ENCODE results near the gene SETBP1. TPM values are rescaled to one million over a fixed set of nuclear protein-coding genes. Genes with fewer than 3 reads are reported as not detected.

The SETBP1 gene
- total RNA-seq, 1 donor, result 16.2 TPM

GRCh38 chr18:44950685-44951195 is 270.1 kb downstream of the SETBP1 start:
- DNase-seq (ENCODE audit: low read depth in 2 of 3, low spot score in 2 of 3), result no peak

- DNase-seq (ENCODE audit: low read depth in 2 of 3, low spot score in 2 of 3), result no peak
These were observed 271.1 kb downstream of the SETBP1 start for GRCh38 chr18:44951748-44952147.

- no peak for DNase-seq (ENCODE audit: low read depth in 2 of 3, low spot score in 2 of 3)
These were observed 273.6 kb downstream of the SETBP1 start for GRCh38 chr18:44954257-44954656.

- no peak for DNase-seq (ENCODE audit: low read depth in 2 of 3, low spot score in 2 of 3)
These were observed 275.1 kb downstream of the SETBP1 start for GRCh38 chr18:44955825-44956224.

- no peak for DNase-seq (ENCODE audit: low read depth in 2 of 3, low spot score in 2 of 3)
These were observed 276.3 kb downstream of the SETBP1 start for GRCh38 chr18:44957025-44957424.

GRCh38 chr18:44957461-44957860 is 276.8 kb downstream of the SETBP1 start:
- no peak for DNase-seq (ENCODE audit: low read depth in 2 of 3, low spot score in 2 of 3)

- no peak for DNase-seq (ENCODE audit: low read depth in 2 of 3, low spot score in 2 of 3)
These were observed 277.4 kb downstream of the SETBP1 start for GRCh38 chr18:44958040-44958439.

GRCh38 chr18:44958455-44958854 is 277.8 kb downstream of the SETBP1 start:
- DNase-seq (ENCODE audit: low read depth in 2 of 3, low spot score in 2 of 3), result no peak

- no peak for DNase-seq (ENCODE audit: low read depth in 2 of 3, low spot score in 2 of 3)
These were observed 278.3 kb downstream of the SETBP1 start for GRCh38 chr18:44959013-44959412.

GRCh38 chr18:44960580-44960979 is 279.9 kb downstream of the SETBP1 start:
- no peak for DNase-seq (ENCODE audit: low read depth in 2 of 3, low spot score in 2 of 3)

GRCh38 chr18:44961288-44961995 is 280.8 kb downstream of the SETBP1 start:
- DNase-seq (ENCODE audit: low read depth in 2 of 3, low spot score in 2 of 3), result no peak

GRCh38 chr18:44967599-44967998 is 286.9 kb downstream of the SETBP1 start:
- no peak for DNase-seq (ENCODE audit: low read depth in 2 of 3, low spot score in 2 of 3)

GRCh38 chr18:44968336-44968735 is 287.6 kb downstream of the SETBP1 start:
- no peak for DNase-seq (ENCODE audit: low read depth in 2 of 3, low spot score in 2 of 3)

- DNase-seq (ENCODE audit: low read depth in 2 of 3, low spot score in 2 of 3), result no peak
These were observed 288.6 kb downstream of the SETBP1 start for GRCh38 chr18:44969214-44969795.

- DNase-seq (ENCODE audit: low read depth in 2 of 3, low spot score in 2 of 3), result no peak
These were observed 292.6 kb downstream of the SETBP1 start for GRCh38 chr18:44973282-44973681.

GRCh38 chr18:44974174-44974573 is 293.5 kb downstream of the SETBP1 start:
- DNase-seq (ENCODE audit: low read depth in 2 of 3, low spot score in 2 of 3), result no peak

- DNase-seq (ENCODE audit: low read depth in 2 of 3, low spot score in 2 of 3), result no peak
These were observed 297.2 kb downstream of the SETBP1 start for GRCh38 chr18:44977856-44978255.

GRCh38 chr18:44979748-44980147 is 299.1 kb downstream of the SETBP1 start:
- DNase-seq (ENCODE audit: low read depth in 2 of 3, low spot score in 2 of 3), result no peak

- DNase-seq (ENCODE audit: low read depth in 2 of 3, low spot score in 2 of 3), result no peak
These were observed 300.4 kb downstream of the SETBP1 start for GRCh38 chr18:44981121-44981520.

GRCh38 chr18:44986933-44987332 is 306.2 kb downstream of the SETBP1 start:
- no peak for DNase-seq (ENCODE audit: low read depth in 2 of 3, low spot score in 2 of 3)

- no peak for DNase-seq (ENCODE audit: low read depth in 2 of 3, low spot score in 2 of 3)
These were observed 306.7 kb downstream of the SETBP1 start for GRCh38 chr18:44987371-44987770.

- no peak for DNase-seq (ENCODE audit: low read depth in 2 of 3, low spot score in 2 of 3)
These were observed 308.3 kb downstream of the SETBP1 start for GRCh38 chr18:44988821-44989587.
